ENCODE data around the gene SLC6A2.
"Not testable (repeated sequence)": the region's sequence is repeated elsewhere in the genome, so short reads cannot be mapped to it uniquely, and the experiment has no call there.

Gene SLC6A2

GRCh38 chr16:55725055-55725777 is 69.4 kb downstream of the SLC6A2 start:
- no peak for DNase-seq

DNA sequence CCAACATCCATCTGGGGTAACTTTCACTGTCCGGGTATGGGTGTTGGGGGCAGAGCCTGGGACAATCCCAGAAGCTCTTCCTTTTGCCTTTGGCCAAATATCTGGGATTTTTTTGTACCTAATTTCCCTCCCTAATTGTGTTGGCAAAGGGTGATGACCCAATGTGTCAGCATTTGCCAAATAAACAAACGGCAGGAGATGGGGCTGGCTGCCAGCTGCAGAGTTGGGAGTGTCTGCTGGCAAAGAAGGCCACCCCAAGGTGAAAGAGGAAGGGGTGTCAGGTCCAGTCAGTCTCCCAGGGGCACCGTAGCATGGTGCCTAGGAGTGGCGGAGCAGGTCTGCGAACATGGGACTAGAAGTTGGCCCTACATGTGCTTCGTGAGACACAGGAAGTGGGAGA is 73.0 kb downstream of the SLC6A2 start:
- no peak for DNase-seq

DNA sequence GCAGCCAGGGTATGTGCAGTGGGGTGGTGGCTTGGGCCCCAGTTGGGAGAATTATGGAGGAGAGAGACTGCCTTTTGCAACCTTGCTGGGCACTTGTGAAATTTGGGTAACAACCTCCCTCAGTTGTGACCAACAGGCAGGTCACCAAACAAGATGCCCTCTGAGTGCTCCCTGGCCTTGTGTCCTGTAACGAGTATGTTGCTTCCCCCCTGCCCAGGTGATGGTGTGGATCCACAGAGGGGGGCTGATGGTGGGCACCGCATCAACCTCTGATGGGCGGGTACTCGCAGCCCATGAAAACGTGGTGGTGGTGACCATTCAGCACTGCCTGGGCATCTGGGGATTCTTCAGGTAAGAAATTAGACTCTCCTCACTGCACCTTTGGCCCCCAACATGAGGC is 74.3 kb downstream of the SLC6A2 start:
- DNase-seq: no peak

DNA sequence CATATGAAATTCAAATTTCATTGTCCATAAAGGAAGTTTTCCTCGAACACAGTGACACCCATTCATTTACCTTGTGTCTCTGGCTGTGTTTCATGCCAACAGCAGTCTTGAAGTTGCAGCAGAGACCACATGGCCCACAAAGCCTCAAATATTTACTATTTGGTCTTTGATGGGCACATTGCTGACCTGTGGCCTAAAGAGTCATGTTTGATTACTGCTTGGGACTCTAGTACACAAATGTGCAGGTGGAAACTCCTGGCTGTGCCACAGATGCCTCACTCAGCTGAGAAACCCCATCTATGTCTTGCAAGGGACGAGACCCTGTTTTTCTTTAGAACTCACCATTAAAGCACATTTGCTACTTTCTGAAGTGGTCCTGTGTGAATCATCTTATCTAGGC is 76.7 kb downstream of the SLC6A2 start:
- no peak for DNase-seq

DNA sequence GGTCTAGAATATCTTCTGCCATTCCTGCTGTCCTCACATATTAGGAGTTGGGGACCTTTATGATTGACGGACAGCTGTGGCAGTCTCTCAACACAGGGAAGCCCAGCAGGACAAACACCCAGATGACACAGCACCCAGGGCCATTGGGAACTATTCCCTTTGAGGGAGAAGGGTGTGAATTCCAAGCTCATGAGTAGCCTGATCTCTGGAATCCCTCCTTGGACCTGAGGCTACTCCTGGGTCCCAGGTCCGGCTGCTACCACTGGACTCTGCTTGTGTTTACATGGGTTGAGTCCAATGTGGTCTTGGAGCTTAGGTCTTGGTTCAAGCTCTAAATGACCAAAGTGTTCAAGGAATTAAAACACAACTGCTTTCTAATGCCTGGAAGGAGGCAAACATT is 78.9 kb downstream of the SLC6A2 start:
- DNase-seq: no peak

DNA sequence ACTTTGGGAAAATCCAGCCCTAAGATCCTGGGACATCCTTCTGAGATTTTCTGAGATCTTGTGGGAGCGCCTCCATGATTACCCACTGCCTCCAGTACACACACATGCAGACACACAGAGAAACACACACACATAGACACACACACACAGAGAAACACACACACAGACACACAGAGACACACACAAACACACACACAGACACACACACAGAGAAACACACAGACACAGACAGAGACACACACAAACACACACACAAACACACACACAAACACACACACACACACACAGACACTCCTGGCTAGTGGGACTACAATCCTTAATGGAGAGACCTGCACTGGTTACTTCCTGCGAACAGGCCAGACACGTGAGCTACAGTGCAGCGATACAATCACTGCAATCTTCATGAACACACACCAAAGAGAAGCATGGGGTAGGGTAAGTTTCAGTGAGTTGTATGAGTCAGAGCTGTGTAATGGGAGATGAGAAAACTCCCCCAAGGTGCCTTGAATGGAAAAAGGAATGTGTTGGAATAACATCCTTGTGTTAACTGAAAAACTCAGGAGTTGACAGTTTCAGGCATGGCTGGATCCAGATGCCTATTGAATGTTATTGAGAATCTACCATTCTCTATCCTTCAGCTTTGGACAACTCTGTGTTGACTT is 79.5 kb downstream of the SLC6A2 start:
- DNase-seq: no peak

DNA sequence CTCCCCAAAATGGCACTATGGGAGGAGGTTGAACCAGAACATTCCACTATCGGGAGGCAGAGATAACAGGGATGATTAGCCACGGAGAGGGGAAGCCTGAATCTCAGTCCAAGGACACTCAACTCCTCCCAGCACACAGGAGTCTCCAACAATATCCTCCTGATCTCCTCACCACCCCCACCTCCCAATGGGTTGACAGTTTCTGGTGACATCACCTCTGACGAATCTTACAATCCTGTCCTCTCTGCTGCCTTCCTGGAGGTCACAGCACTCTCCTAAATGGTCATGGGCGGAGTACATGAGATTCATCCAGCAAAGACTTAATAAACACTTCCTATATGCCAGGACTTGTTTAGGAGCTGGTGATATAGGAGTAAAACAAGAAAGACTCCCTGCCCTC is 80.9 kb downstream of the SLC6A2 start:
- DNase-seq: no peak

DNA sequence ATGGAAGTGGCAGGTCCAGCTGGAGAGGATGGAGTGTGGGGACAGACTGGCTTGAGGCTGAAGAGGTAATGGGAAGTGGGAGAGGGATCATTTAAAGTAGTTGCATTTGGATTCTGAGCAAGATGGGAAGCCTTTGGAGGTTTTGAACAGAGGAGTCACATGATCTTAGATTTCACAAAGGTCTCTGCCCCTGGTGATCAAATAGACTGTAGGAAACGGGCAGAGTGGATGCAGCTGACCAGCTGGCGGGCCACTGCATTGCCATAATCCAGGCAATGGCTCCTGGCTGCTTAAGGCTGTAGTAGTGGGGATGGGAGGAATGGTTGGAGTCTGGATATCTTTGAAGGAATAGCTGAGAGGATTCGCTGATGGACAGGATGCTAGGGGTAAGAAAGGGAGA is 81.5 kb downstream of the SLC6A2 start:
- DNase-seq: no peak

GRCh38 chr16:55737966-55738365 is 82.2 kb downstream of the SLC6A2 start:
- no peak for DNase-seq

DNA sequence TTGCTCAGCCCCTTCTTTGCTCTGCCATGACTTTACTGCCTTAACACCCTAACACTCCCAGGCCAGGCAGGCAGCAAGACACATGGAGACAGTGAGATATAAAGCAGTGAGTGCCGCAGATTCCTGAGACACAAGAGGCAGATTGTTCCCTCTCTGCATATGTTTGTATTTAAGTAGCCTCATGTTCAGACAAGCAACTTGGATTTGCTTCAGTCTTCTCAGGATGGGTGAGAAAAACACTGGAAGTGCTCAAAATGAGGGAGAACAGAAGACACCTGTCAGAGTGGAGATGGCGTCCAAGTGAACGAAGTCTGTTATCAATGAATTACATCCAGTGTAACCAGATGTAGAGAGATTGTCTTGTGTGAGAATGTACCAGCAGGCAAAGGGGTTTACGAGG is 90.3 kb downstream of the SLC6A2 start:
- DNase-seq: no peak

GRCh38 chr16:55747785-55748184 is 92.0 kb downstream of the SLC6A2 start:
- no peak for DNase-seq

GRCh38 chr16:55752465-55753144 is 96.8 kb downstream of the SLC6A2 start:
- not testable (repeated sequence) for DNase-seq

DNA sequence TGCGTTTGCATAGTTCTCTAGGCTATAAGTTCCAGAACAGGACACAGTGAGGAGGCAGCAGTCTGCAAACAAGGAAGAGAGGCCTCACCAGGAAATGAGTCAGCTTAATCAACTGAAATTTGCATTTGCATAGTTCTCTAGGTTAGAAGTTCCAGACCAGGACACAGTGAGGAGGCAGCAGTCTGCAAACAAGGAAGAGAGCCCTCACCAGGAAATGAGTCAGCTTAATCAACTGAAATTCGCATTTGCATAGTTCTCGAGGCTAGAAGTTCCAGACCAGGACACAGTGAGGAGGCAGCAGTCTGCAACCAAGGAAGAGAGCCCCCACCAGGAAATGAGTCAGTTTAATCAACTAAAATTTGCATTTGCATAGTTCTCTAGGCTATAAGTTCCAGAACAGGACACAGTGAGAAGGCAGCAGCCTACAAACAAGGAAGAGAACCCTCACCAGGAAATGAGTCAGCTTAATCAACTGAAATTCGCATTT is 97.4 kb downstream of the SLC6A2 start:
- DNase-seq: not testable (repeated sequence)

All from NCI-H446 (cell line).